SU-DHL-6 (cell line): ENCODE measurements around the gene EYS.
"Not testable (repeated sequence)": the region's sequence is repeated elsewhere in the genome, so short reads cannot be mapped to it uniquely, and the experiment has no call there.

Experiments
- H2AFZ ChIP-seq: fragments of 200-600 bp; sonication (generic); 2 replicates; pipeline ENCODE4 v1.6.1; 2014; ENCODE audit warnings: low read depth, mild to moderate bottlenecking, moderate library complexity, mixed read lengths, antibody characterized with exemption, low read length; ENCODE audit not compliant: severe bottlenecking
- H3F3A ChIP-seq: fragments of 200-600 bp; shearing (Covaris generic); 2 replicates; pipeline ENCODE4 v1.6.0; 2016; ENCODE audit warnings: antibody characterized with exemption, mild to moderate bottlenecking; ENCODE audit not compliant: insufficient read depth
- H3K27ac ChIP-seq: fragments of 200-600 bp; sonication (generic); 2 replicates; pipeline ENCODE4 v1.5.1; 2016; ENCODE audit warnings: low read depth, mild to moderate bottlenecking, low read length, moderate library complexity, mixed read lengths
- H3K27me3 ChIP-seq: fragments of 200-600 bp; sonication (generic), shearing (Covaris generic); 2 replicates; pipeline ENCODE4 v1.6.0; 2014; ENCODE audit warnings: mild to moderate bottlenecking, low read length
- H3K36me3 ChIP-seq: fragments of 200-600 bp; sonication (generic); 2 replicates; pipeline ENCODE4 v1.6.1; 2014; ENCODE audit warnings: mild to moderate bottlenecking, low read length, mixed read lengths
- H3K4me2 ChIP-seq: fragments of 300-600, 200-600 bp; shearing (Covaris generic), sonication (generic); 2 replicates; pipeline ENCODE4 v1.6.0; 2014; ENCODE audit warnings: low read length, low read depth, mild to moderate bottlenecking; ENCODE audit not compliant: poor library complexity, severe bottlenecking
- H3K4me3 ChIP-seq: fragments of 200-600 bp; sonication (generic); 2 replicates; pipeline ENCODE4 v1.5.1; 2014; ENCODE audit warnings: antibody characterized with exemption, low read length, mild to moderate bottlenecking, mixed read lengths; ENCODE audit not compliant: insufficient read depth, poor library complexity, severe bottlenecking
- H3K79me2 ChIP-seq: fragments of 200-600 bp; sonication (generic); 2 replicates; pipeline ENCODE4 v1.6.1; 2014; ENCODE audit warnings: mild to moderate bottlenecking, low read length, moderate library complexity; ENCODE audit not compliant: insufficient read depth
- H3K9ac ChIP-seq: fragments of 200-600 bp; sonication (generic); 2 replicates; pipeline ENCODE4 v1.7.0; 2014; ENCODE audit warnings: mild to moderate bottlenecking, low read length
- H3K9me2 ChIP-seq: fragments of 200-600 bp; sonication (generic); replicated peaks from 2 replicates; pipeline ENCODE4 v1.6.1; 2014; ENCODE audit warnings: low read length; ENCODE audit not compliant: insufficient read depth
- H3K9me3 ChIP-seq: fragments of 200-600 bp; sonication (generic); 2 replicates; pipeline ENCODE4 v1.6.1; 2014; ENCODE audit warnings: low read length, mixed read lengths; ENCODE audit not compliant: insufficient read depth
- H4K20me1 ChIP-seq: fragments of 200-600 bp; sonication (generic); 2 replicates; pipeline ENCODE4 v1.6.1; 2014; ENCODE audit warnings: low read depth, mild to moderate bottlenecking, antibody characterized with exemption, low read length, moderate library complexity, mixed read lengths
- CTCF ChIP-seq: fragments of 200-600 bp; sonication (generic); IDR thresholded peaks from one replicate; pipeline ENCODE4 v1.5.1; 2017; ENCODE audit warnings: antibody characterized with exemption, mild to moderate bottlenecking, low read length, moderate library complexity; ENCODE audit not compliant: insufficient read depth, poor library complexity, severe bottlenecking
- EZH2phosphoT487 ChIP-seq: fragments of 200-600 bp; sonication (generic), shearing (Covaris generic); conservative IDR thresholded peaks from 2 replicates; pipeline ENCODE4 v1.6.1; 2018; ENCODE audit warnings: mild to moderate bottlenecking, antibody characterized with exemption, low read length, moderate library complexity, mixed read lengths

EYS gene

GRCh38 chr6:64476935-64477334 is 1230.1 kb downstream of the EYS start:
- H4K20me1 ChIP-seq: no peaks in the 10 kb centered on the region
- no peak overlapping the region for H3K4me3 ChIP-seq
- no peaks in the 10 kb centered on the region for H3K27me3 ChIP-seq
- no peaks in the 10 kb centered on the region for H3K9me3 ChIP-seq
- no peak overlapping the region for H3K9ac ChIP-seq
- TF ChIP-seq EZH2phosphoT487 (no peak), CTCF (no peak)
- no peak overlapping the region for H3K4me2 ChIP-seq
- H2AFZ ChIP-seq: no peak overlapping the region
- H3K9me2 ChIP-seq: no peaks in the 10 kb centered on the region
- no peak overlapping the region for H3K27ac ChIP-seq
- no peaks in the 10 kb centered on the region for H3K79me2 ChIP-seq
- no peaks in the 10 kb centered on the region for H3F3A ChIP-seq
- H3K36me3 ChIP-seq: no peaks in the 10 kb centered on the region

- H4K20me1 ChIP-seq, H3K9ac ChIP-seq, H3K4me2 ChIP-seq, H3K4me3 ChIP-seq, H3K36me3 ChIP-seq, H3K27ac ChIP-seq, H3K27me3 ChIP-seq, H3F3A ChIP-seq, H3K79me2 ChIP-seq, H2AFZ ChIP-seq, H3K9me2 ChIP-seq, H3K9me3 ChIP-seq: not testable (repeated sequence)
Measured at GRCh38 chr6:64469405-64469804, 1237.6 kb downstream of the EYS start.

GRCh38 chr6:64467656-64468055 is 1239.4 kb downstream of the EYS start:
- no peak overlapping the region for H3K4me2 ChIP-seq
- no peaks in the 10 kb centered on the region for H3F3A ChIP-seq
- H3K9me2 ChIP-seq: no peaks in the 10 kb centered on the region
- no peaks in the 10 kb centered on the region for H3K79me2 ChIP-seq
- no peaks in the 10 kb centered on the region for H4K20me1 ChIP-seq
- H3K36me3 ChIP-seq: no peaks in the 10 kb centered on the region
- H3K4me3 ChIP-seq: no peak overlapping the region
- H3K27me3 ChIP-seq: no peaks in the 10 kb centered on the region
- no peak overlapping the region for H2AFZ ChIP-seq
- H3K9ac ChIP-seq: no peak overlapping the region
- H3K9me3 ChIP-seq: no peaks in the 10 kb centered on the region
- no peak overlapping the region for H3K27ac ChIP-seq
- TF ChIP-seq CTCF (no peak), EZH2phosphoT487 (no peak)

- H3K9ac ChIP-seq: no peak overlapping the region
- H3K4me2 ChIP-seq: no peak overlapping the region
Measured at GRCh38 chr6:64459411-64459944, 1247.5 kb downstream of the EYS start.

GRCh38 chr6:64448101-64448500 is 1258.9 kb downstream of the EYS start:
- not testable (repeated sequence) for H3K4me2 ChIP-seq, H3K9me2 ChIP-seq, H4K20me1 ChIP-seq, H3F3A ChIP-seq, H2AFZ ChIP-seq, H3K27ac ChIP-seq, H3K79me2 ChIP-seq, H3K27me3 ChIP-seq, H3K9me3 ChIP-seq, H3K4me3 ChIP-seq, H3K36me3 ChIP-seq, H3K9ac ChIP-seq

More at GRCh38 chr6:64459411-64459944, 1247.5 kb downstream of the EYS start:
- H4K20me1 ChIP-seq: no peaks in the 10 kb centered on the region
- no peak overlapping the region for H3K27ac ChIP-seq
- no peaks in the 10 kb centered on the region for H3K27me3 ChIP-seq
- no peak overlapping the region for H3K4me3 ChIP-seq
- no peaks in the 10 kb centered on the region for H3K9me3 ChIP-seq
- no peak overlapping the region for H2AFZ ChIP-seq
- TF ChIP-seq CTCF (no peak), EZH2phosphoT487 (no peak)
- H3K79me2 ChIP-seq: no peaks in the 10 kb centered on the region
- H3K36me3 ChIP-seq: no peaks in the 10 kb centered on the region
- no peaks in the 10 kb centered on the region for H3F3A ChIP-seq
- H3K9me2 ChIP-seq: no peaks in the 10 kb centered on the region
